Activated CD8-positive, alpha-beta memory T cell treated with anti-CD3 and anti-CD28 coated beads, Interleukin-2, amount 50 U/mL, for 48 hours (primary cell): ENCODE results near the gene PLXNA4.

ENCODE experiments used
- DNase-seq: peaks from one replicate; pipeline ENCODE4 v3.0.0-alpha.2; 2020

Gene PLXNA4

GRCh38 chr7:132345030-132345429 is 231.2 kb downstream of the PLXNA4 start:
- DNase-seq = no peak

- no peak for DNase-seq
Observed at GRCh38 chr7:132343199-132343598, 233.1 kb downstream of the PLXNA4 start.

- no peak for DNase-seq
Observed at GRCh38 chr7:132337450-132338080, 238.7 kb downstream of the PLXNA4 start.

GRCh38 chr7:132336797-132337196 is 239.5 kb downstream of the PLXNA4 start:
- no peak for DNase-seq

- DNase-seq = no peak
Observed at GRCh38 chr7:132333301-132333700, 243.0 kb downstream of the PLXNA4 start.

GRCh38 chr7:132328760-132329159 is 247.5 kb downstream of the PLXNA4 start:
- no peak for DNase-seq

GRCh38 chr7:132328047-132328620 is 248.1 kb downstream of the PLXNA4 start:
- DNase-seq = no peak

DNA sequence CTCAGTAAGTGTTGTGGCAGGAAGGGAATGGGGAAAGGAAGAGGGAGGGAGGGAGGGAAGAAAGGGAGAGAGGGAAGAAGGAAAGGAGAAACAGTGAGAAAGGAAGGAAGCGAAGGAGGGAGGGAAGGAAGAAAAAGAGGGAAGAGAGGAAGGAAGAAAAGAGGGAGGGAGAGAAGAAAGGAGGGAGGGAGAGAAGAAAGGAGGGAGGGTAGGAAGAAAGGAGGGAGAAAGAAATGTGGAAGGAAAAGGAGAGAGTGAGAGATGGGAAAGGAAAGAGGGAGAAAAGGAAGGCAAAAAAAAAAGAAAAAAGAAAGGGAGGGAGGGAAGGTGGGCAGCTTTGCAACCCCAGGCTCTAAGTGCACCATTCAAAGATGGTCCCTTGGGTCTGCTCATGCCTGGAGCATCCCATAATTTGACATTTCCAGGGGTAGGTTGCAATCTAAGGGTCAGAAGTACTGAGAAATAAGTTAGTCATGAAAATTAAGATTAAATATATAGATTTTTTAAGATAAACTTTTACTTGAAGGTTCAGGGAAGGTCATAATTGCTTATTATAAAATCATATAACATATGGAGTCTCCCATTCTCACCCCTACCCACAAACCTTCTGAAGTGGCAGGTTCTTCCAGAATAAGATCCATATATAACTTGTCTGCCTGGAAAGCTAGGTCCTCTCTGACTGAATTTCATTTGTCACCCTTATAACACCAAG is 249.2 kb downstream of the PLXNA4 start:
- no peak for DNase-seq

DNA sequence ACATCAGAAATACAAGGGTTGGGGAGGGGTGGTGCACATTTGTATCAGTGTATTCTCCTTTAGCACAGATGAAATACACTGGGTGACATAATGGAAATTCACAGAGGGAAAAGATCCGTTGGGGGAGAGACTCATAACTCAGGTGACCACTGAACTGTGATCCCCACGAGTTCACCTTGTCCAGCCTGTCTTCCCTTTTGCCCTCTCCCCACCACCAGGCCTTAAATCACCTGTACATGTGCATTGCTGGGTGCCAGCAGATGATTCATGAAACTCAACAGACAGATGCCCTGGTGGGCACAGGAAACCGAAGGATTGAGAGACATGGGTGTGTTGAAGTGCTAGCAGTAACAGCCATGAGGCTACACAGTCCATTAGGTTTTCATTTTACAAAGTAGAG is 253.3 kb downstream of the PLXNA4 start:
- no peak for DNase-seq

DNA sequence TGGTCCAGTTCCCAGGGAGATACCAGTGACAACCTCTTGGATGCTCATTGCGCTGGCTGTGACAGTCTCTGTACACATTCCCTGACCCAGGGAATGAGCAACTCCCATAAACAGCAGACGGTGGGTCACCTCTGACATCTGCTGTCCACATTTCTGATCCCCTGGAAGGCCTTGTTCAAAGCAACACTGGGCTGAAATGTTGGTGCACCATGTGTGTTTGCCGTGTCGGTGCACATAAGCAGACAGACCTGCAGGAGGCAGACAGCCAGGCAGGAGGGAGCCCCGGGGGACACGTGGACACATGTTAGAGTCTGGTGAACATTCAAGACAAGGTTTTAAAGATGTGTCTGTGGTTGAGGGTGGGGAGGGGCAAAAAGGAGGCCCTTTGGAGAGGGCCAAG is 254.9 kb downstream of the PLXNA4 start:
- DNase-seq = no peak

GRCh38 chr7:132319481-132319880 is 256.8 kb downstream of the PLXNA4 start:
- no peak for DNase-seq

DNA sequence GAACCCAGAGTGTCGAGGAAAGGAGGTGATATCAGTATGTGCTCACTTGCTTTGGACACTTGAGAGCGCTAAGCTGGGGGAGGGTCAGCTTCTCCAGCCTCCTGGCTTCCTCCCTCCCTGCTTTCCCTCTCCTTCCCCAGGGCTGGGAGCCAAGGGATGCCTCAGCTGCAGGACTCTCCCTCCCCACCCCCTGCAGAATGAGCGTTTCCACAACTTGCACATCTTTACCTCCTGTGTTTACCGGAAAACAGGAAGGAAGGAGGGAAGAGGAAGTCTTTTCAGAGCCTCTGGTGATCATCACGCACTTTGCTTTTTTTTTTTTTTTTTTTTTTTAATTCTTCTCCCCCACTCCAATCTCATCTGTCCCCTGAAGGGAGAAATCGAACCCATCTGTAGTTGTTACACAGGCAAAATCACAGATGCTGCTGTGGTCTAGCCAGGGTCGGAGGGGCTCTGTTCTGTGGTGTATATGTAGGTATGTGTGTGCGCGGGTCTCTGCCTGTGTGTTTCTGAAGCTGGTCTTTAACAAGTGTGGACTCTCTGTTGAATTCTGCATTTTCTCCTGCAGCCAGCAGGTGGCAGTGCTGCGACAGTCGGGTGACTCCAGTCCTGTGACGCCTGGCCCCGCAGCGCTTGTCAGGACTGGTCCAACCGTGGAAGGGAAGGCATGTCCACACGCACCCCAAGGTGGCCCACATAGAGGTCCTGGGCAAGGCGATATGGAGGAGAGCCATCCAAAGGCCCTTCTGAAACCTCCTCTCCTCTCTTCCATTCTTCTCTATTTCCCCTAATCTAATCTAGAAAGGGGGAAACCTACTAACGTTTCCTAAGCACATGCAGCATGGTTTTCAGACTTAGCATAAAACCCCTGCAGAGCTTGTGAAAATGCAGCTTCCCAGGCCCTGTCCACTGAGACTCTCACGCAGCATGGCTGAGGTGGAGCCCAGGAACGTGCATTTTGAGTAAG is 257.6 kb downstream of the PLXNA4 start:
- peak; percentile 90 for DNase-seq

DNA sequence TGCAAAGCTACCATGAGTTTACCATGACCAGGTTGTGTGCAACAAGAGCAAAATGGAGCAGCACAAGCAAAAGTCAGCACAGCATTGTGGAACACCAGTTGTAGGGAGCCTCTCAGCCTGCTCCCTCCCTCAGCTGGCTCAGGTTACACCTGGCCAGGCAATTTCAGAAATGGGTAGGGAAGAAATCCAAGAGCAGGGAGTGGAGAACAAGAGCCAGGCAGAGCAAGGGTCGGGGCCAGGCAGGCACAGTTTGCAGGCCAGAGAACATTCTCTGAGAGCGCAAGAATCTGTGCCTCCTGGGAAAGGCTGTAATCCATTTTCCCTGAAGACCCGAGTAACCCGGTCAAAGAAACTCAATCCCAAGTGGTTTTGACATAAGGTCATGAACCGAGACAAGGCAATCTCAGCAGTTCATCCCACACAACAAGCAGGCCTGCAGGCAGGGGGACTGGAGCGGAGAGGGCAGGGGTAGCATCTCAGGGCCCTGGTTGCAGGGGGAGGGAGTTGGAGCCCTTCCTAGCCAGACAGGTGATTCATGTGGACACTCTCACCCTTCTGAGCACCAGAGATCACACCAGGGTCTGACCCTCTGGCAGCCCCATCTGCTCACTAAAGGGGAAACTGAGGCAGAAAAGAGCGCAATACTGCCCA is 258.4 kb downstream of the PLXNA4 start:
- DNase-seq = no peak

GRCh38 chr7:132312531-132313055 is 263.7 kb downstream of the PLXNA4 start:
- no peak for DNase-seq

- DNase-seq = no peak
Observed at GRCh38 chr7:132311733-132312132, 264.5 kb downstream of the PLXNA4 start.

DNA sequence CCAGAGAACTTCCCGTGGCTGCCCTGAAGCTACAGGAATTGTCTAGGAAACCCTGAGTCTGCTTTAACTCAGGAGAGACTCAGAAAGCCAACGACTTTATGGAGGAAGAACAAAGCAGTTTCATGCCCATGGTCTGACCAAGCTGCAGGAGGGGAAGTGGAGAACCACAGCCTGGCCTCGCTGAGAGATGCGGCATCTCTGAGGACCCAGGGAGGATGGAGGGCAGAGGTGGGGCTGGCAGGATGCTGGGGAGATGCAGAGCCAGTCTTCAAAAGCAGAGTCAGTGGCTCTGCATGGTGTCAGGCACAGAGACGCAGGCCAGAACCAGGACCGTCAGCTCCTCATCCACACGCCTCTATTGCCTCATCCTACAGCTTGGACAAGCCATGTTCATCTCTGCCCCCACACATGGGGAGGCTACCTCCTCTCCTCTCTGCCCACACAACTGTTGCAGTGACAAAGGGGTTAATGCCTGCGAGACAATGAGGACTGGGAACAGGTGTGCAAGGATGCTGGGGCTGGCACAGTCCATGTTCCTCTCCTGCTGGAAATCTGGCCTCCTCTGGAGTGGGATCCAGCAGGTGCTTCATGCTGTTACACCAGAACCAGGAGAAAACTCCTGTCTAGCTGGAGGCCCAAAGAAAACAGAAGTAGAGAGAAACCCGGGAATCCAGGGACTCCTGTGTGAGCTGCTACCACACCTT is 267.0 kb downstream of the PLXNA4 start:
- no peak for DNase-seq

DNA sequence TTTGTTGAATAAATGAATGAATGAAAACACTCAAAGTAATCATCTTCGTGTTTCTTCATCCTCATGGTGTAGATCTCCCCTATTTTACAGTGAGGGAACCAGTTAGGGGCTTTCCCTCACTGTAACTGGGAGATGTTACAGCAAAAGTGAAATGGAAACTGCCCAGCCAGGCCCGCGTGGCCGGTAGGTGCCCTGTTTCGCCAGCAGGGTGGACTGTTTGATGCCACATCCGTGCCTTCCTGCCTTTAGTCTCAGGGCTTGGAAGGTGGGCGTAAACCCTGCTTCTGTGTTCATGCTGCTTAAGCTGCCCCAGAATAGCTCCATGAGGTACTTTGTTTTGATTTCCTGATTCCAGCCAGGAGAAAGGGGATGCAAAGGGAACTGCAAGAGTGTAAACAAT is 268.8 kb downstream of the PLXNA4 start:
- no peak for DNase-seq

DNA sequence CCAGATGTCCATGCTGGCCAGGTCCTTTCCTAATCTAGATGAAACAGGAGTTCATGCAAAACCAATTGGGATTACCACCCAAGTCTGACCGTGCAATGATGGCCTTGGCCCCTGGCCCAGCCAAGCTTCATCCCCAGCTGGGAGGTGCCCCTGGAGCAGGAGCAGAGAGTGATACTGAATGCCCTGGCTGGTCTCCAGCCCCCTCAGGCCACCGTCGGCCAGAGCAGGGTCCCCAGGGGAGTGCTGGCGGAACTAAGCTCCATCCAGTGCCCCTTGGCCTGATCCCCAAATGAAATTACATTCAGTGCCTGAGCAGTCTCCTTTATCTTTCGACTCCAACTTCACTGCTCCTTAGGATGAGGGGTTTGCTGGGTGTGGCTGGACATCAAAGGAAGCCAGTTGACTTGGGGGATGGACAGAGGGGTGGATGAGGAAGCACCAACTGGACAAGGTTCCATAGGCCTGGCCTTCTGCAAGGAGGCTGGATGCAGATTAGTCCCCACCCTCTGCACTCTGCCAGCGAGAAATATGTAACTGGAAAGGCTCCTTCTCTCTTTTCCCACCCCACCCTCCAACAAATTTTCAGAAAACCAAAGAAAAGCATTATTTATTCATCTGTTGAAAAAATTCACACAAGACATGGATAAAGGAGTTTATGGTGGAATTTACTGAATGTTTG is 275.5 kb downstream of the PLXNA4 start:
- no peak for DNase-seq

DNA sequence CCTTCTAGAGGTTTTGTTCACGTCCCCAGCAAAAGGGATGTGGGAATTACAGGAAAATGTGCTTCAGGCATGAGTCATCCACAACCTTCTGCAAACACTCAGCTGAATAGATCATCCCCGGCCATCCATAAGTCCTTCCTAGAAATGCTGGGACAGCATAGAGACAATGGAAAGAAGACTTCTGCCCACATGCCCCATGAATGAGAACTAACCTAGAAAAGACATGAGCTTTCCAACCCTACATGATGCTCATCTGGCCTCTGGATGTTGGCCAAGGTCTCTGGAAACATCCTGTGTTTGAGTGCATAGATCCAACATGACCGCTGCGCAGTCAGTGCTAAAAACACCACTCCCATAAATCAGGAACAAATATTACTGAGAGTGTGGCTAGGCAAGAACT is 277.5 kb downstream of the PLXNA4 start:
- DNase-seq = no peak

DNA sequence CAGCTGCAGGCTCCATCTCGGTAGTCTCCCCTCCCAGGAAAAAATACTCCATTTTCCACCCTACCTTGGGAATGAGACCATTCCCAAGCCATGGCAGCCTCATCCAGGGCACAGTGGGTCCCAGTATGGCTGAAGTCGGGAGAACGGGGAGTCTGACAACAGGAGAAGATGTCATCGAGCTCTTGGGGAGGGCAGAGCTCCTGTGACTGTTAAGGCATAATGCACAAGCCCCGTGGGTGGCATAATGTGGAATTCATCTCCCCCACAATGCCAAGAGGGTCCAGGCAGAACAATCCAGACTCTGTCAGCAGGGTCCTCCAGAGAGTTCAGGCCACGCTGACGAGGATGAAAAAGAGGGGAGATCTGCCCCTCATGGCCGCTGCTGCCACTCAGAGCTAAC is 279.4 kb downstream of the PLXNA4 start:
- DNase-seq = no peak

GRCh38 chr7:132295175-132295574 is 281.1 kb downstream of the PLXNA4 start:
- no peak for DNase-seq
